HG03103 (cell line): ENCODE data around the gene NEFH.
"Not testable (repeated sequence)": the region's sequence is repeated elsewhere in the genome, so short reads cannot be mapped to it uniquely, and the experiment has no call there.

Source experiments
- ATAC-seq: cut with Tn5 transposase; IDR thresholded peaks from one replicate; pipeline ENCODE4 v1.9.1; 2021; ENCODE audit warnings: low read depth; ENCODE audit not compliant: unreplicated experiment

NEFH gene

GRCh38 chr22:29463629-29464028 lies 16.4 kb upstream of the NEFH start:
- ATAC-seq, result no peak

GRCh38 chr22:29464581-29464980 lies 15.4 kb upstream of the NEFH start:
- no peak for ATAC-seq

GRCh38 chr22:29469755-29470154 lies 10.3 kb upstream of the NEFH start:
- ATAC-seq, result no peak

- ATAC-seq, result no peak
These were observed 9.7 kb upstream of the NEFH start for GRCh38 chr22:29470159-29470855.

GRCh38 chr22:29473001-29473400 lies 7.0 kb upstream of the NEFH start:
- no peak for ATAC-seq

- no peak for ATAC-seq
These were observed 4.5 kb upstream of the NEFH start for GRCh38 chr22:29475550-29475949.

GRCh38 chr22:29476116-29476515 lies 3.9 kb upstream of the NEFH start:
- ATAC-seq, result no peak

GRCh38 chr22:29477723-29478318 lies 2.2 kb upstream of the NEFH start:
- ATAC-seq, result no peak

- ATAC-seq, result no peak
These were observed 1.4 kb upstream of the NEFH start for GRCh38 chr22:29478326-29479276.

GRCh38 chr22:29480262-29480511 lies 169 bp downstream of the NEFH start:
- no peak for ATAC-seq

GRCh38 chr22:29480512-29481264 lies 670 bp downstream of the NEFH start:
- ATAC-seq, result no peak

GRCh38 chr22:29481265-29482000 lies 1.4 kb downstream of the NEFH start:
- no peak for ATAC-seq

- no peak for ATAC-seq
These were observed 2.2 kb downstream of the NEFH start for GRCh38 chr22:29482253-29482652.

GRCh38 chr22:29482726-29483125 lies 2.7 kb downstream of the NEFH start:
- no peak for ATAC-seq

- ATAC-seq, result no peak
These were observed 3.2 kb downstream of the NEFH start for GRCh38 chr22:29483254-29483653.

GRCh38 chr22:29484642-29485041 lies 4.6 kb downstream of the NEFH start:
- ATAC-seq, result no peak

- no peak for ATAC-seq
These were observed 5.4 kb downstream of the NEFH start for GRCh38 chr22:29485448-29485847.

- ATAC-seq, result no peak
These were observed 7.5 kb downstream of the NEFH start for GRCh38 chr22:29487426-29487986.

- ATAC-seq, result not testable (repeated sequence)
These were observed 9.2 kb downstream of the NEFH start for GRCh38 chr22:29489127-29489780.
